ENCODE results near the gene EXOSC2.

Gene EXOSC2, protein sequence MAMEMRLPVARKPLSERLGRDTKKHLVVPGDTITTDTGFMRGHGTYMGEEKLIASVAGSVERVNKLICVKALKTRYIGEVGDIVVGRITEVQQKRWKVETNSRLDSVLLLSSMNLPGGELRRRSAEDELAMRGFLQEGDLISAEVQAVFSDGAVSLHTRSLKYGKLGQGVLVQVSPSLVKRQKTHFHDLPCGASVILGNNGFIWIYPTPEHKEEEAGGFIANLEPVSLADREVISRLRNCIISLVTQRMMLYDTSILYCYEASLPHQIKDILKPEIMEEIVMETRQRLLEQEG
- total RNA-seq, result 67.7 to 154 (median 74.3) reads per million in 3 experiments

DNA sequence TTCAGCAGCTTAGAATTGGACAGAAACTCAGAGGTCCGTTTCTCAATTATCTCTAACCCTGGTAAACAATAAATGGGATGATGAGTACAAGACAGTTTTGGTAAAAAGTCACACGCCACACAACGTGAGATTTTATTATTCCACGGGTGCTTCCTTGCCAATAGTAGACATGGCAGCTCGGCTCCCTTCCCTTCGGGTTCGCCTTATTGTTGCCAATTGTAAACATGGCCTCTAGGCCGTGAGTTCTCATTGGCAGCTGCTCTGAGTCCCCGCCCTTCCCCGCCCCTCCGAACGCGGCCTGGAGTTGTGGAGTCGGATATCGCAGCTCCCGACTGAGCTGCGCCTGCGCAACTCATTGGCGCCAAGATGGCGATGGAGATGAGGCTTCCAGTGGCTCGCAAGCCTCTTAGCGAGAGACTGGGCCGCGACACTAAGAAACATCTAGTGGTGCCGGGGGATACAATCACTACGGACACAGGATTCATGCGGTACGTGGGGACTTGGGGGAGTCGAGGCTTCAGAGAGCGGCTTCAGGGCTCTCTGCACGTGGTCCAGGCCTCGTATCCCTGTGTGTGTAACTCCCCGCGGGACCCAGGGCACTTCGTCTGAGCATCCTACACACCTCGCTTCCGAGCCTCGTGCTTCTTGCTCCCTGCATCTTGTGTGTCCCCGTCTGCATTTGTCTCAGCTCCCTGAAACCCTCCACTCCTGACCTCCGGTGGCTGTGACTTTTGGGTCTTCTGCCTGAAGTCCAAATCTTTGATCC is at the start of gene EXOSC2:
EXOSC2 (plus strand) TSS at position 355 of the 766 bp plus-strand sequence; CDS start at position 367, 12 bp downstream.
- peak; percentile 91 for DNase-seq

DNA sequence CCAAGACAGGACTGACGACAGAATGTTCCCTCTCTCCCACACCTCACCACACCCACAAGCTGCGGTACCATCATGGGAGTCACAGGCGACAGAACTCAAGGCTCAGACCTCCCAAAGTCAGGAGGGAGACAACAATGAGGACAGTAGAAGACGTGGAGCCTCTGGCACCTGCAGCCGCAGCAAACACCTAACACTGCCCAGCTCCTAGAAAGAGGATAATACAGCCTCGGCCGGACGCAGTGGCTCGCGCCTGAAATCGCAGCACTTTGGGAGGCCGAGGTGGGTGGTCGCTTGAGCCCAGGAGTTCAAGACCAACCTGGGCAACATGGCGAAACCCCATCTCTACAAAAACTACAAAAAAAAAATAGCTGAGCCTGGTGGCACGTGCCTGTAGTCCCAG is 42.4 kb upstream of the EXOSC2 start:
- DNase-seq, result no peak

DNA sequence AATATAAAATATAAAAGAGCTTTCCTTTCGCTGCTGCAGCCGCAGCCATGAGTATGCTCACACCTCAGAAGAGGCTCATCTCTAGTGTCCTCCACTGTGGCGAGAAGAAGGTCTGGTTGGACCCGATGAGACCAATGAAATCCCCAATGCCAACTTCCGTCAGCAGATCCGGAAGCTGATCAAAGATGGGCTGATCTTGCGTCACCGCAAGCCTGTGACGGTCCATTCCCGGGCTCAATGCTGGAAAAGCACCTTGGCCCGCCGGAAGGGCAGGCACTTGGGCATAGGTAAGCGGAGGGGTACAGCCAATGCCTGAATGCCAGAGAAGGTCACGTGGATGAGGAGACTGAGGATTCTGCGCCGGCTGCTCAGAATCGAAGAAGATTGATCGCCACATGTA is 41.8 kb upstream of the EXOSC2 start:
- DNase-seq, result no peak

DNA sequence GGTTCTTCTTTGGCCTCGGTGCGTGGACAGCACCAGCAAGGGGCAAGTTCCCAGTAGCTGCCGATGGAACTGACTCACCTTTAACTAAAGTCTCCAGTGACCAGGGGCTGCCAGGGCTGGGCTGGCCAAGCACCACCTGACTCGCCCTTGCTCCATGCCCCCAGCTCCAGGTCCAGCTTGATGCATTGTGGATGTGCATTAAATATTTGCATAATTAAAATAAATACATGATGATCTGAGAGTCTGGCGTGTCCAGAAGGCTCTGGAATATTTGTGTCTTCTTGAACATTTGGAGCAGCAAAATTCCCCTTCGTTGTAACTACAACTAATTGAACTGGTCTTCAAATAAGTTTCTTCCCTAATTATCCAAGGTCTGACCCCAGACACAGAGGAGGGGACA is 38.7 kb upstream of the EXOSC2 start:
- DNase-seq, result no peak

DNA sequence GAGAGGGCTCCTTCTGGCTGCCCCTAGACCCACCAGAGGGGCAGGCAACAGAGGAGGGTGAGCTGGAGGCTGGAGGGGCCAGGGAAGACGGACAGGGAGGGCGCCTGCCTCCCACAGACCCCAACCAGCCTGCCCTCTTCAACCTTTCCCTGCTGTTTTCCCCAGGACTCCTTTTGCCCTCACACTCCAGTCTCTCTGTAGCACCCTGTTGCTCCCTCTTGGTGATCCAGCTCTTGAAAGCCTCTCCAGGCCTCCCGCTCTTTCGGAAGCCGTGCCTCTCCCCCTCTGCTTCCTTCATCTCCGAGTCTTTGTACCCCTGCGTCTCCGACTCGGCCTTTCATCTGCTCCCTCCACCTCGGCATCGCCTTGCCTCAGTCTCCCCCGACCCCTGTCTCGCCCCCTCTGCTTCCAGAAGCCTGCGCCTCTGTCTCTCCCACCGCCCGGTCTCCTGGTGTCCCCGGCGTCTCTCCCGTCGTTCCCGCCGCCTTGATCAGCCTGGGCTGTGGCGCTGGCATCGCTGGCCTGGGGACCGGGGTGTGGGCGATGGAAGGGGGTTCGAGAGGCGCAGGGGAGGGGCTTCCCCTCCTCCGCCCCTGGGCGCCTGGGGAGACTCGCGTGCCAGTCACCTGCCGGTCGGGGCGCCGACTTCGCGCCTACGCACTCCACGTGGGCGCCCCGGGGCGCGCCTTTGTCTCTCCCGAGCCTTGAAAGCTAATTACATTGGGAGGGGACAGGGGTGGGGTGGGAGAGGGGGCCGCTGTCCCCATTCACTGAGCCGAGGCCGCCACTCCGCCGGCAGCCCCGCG is 34.5 kb upstream of the EXOSC2 start:
- DNase-seq, result no peak

DNA sequence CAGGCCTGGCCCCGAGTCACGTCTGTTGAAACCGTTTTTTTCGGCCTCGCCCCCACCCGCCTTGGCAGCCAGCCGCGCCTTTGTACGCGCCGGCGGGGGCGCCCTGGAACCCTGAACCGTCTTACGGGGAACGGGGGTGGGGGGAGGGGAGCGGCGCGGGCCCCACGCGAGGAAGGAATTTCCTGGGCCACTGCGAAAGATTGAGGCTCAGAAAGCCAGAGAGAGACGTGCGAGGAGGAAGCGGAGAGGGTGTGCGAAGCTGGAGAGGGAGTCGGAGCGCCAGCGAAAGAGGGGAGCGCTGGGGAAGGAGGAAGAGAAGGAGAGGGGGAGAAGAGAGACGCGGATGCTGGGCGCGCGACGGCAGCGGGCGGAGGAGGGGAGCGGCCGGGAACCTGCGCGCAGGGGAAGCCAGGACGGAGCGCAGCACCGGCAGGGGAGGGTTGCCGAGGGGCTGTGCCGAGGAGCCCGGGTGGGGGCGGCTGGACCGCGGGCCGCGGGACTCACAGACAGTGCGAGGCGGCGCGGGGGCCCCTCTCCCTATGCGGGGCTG is 33.8 kb upstream of the EXOSC2 start:
- DNase-seq, result no peak

DNA sequence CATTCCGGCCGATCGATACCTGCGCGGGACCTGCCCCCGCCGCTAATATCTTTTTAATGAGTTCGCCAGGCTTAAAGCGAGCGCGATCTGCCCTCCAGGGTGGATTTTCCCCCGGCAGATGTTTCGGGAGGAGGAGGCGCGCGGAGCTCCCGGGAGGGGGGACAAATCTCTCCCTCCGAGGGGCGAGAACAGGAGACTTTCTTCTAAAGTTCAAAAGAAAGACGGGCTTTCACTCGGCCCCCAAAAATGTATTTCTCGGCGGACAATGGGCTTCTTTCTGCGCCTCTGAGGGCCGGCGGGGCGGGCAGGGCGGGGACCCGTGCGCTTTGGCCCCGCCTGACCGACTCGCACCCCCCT is 33.3 kb upstream of the EXOSC2 start:
- DNase-seq, result no peak

DNA sequence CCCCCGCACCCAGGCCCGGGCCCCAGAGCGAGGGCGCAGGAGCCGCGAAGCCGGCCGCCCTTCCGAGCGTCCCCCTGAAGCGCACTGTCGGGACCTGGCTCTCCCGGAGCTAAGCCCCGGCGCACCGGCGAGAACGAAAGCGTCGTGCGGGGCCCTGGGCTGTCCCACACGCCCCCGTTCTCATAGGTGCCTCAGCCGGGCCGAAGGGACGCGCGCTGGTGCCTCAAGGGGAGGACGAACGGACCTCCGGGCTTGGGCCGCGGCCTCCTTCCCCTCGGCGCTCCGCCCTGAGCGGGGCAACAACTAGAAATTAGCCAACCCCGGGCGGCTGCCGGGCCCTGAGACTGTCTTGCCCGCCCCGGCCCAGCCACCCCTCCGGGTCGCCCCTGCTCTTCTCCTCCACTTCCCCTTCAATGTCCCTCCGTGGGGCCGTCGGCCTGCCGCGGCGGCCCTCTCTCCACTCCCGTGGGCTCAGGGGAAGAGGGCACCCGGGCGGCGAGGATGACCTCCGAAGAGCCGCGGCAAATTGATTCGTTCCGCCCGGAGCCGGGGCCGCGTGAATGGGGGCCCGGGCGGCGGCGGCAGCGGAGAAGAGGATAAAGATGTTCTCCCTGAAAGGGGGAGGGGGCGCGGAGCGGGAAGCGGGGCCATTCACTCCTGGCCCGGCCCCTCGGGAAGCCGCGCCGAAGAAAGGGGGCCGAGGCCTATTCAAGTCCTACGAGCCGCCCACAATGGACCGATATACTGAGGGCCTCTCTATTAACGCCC is 32.7 kb upstream of the EXOSC2 start:
- DNase-seq, result no peak

DNA sequence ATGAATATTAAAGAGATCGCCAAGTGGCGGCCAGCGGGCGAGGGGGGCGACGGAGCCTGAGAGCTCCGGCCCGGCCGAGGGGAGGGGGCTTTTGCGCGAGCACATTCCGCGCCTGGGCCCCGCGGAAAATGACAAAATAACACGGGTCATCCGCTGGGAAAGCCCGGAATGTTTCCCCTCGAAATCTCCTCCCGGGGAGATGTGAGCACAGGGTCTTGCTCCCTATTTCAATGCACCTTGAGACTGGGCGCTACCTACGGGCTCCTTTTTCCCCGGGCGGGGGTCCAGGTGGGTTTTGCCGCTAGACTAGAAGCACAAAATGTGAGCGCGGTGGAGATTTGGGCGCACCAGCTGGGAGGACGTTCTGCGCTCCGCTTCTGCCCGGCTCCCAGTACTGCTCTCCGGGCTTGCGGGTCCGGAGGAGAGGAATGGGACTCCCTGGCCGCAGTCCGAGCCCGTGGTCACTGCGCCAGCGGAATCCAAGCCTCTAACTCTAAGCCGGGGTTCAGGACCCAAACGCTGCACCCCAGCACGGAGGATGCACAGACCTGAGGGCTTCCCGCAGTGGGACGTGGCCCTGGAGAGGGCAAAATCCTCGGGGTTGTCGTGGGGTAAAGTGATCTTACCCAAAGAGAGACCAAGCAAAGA is 32.0 kb upstream of the EXOSC2 start:
- DNase-seq, result no peak

DNA sequence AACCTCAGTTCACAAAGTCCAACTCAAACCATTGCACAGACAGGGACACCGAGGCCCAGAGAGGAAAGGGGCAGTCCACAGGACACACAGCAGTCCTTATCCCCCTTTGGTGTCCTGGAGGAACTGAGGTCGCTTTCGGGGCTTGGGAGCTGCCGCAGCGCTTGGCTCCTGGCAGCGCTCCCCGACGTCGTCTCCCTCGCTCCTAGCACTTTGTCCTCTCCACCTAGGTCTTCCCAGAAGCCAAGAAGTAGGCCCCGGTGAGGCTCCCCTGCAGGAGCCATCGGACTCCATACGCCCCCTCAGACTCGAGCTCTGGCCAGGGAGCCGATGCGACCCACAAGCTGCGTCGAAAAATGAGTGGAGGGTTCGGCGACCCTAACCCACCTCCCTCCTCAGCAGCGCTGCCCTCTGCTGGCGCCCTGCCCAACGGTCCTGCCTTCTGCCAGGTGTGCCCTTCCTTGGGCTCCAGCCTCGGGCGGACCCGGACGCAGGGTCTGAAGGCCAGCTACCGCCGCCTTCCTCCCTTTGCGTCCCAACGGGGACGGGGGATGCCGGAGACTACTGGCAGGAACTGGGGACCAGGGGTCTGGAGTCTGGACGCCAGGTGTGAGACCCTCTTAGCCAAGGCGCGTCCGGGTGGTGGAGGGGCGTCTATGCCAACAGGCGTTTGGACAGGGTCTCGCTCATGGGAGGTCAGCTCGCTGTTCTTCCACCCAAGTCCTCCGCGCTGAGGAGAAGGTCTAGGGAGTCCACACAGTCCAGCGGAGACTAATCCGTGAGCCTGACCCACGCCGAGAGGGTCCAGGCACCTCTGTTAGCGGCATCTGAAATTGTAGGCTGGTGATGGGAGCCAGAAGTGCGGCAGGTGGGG is 31.2 kb upstream of the EXOSC2 start:
- no peak for DNase-seq

DNA sequence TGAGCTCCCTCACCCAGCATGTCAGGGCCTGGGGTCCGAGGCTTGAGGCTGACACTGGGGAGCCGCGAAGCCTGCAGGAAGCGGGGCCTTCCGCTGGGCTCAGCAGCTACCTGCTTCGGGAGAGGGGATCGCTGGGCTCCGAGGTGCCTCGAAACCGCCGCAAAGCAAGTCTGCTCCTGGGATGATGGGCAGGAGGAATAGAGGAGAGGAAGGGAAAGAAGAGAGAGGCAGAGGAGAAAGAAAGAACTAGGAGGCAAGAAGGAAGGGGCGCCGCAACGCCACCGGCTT is 30.7 kb upstream of the EXOSC2 start:
- no peak for DNase-seq

DNA sequence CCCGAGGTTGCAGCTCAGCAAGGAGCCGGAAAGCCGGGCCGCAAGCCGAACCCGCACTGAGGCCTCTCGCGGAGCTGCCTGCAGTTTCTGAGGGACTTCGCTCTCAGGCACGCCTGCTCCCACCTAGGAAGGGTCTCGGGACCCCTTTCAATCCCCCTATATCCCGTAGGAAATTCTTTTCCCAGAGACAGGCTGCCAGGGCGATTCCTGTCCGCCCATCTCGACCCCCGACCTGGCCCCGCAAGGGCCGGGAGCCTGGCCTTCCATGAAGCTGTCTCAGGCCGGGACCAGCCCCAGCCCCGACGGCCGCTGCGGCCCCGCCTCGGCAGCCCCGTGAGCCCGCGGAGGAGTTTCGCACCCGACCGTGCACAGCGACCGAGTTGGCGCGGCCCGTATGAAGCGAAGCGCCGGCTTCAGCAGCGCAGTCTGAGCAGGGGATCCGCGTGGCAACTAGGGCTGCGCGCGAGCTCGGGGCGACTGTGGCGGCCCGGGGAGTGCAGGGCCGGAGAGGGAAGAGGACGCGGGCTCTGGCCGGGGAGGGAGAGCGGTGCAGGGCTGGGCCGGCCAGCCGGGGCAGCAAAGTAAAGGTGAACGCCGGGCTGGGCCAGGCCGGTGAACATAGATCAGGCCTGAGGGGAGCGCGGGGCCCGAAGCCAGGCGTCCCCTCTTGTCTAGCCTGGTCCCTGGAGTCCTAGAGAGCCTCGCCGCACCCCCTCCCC is 30.2 kb upstream of the EXOSC2 start:
- no peak for DNase-seq

DNA sequence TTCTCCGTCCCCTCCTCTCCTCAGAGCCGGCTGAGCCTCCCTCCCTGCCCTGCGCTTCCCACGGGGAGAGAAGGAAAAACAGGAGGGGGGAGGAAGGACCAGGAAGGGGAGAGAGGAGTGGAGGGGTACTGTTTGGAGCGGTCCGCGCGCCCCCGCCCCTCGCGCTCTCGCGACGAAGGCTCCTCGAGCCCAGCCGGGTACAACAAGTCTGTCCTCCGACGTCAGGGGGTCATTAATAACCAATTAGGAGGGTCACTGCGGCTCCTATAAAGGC is 29.7 kb upstream of the EXOSC2 start:
- DNase-seq, result no peak

DNA sequence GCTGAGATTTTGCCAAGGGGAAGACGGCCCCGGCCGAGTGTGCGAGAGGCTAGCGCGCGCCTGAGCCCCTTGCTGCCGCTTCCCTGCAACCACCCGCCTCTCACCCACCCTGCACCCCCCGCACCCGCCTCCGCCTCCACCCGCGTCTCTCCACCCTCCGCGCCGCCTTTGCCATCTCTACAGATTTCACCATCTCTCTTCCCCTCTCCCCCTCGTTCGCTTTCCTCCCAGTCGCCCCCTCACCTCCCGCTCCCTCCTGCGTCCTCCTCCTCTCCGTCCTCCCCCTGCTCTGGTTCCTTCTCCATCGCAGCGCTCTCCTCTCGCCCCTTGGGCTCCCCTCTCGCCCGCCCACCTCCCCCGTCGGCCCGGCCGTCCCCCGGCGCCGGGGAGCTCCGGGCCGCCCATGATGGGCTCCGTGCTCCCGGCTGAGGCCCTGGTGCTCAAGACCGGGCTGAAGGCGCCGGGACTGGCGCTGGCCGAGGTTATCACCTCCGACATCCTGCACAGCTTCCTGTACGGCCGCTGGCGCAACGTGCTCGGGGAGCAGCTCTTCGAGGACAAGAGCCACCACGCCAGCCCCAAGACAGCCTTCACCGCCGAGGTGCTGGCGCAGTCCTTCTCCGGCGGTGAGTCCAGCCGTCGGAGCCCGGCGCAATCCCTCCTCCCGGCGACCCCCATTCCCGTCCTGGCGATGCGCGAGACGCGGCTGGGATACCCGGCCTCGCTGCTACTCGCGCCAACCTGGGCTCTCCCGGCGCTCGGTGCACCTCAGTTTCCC is 29.1 kb upstream of the EXOSC2 start, which contains the start of gene PRDM12:
PRDM12 (plus strand) TSS at position 344 of the 778 bp plus-strand sequence; CDS start at position 404, 60 bp downstream.
- DNase-seq, result no peak

DNA sequence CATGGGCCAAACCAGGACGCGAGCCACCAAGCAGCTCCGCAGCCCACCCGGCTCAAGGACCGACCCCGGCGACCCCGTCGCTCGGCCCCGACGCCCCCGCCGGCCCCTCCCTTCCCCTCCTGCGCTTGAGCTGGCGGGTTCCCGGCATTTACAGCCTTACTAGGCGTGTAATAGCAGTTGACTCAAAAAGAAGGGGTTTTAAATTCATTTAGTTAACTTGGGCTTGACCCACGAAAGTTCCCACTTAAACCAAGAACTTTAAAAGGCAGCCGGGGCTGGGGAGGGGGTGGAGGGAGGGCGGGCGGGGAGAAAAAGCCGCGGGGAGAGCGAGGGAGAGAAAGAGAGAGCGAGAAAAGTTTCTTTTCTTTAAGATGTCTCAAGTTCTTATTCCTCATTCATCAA is 28.6 kb upstream of the EXOSC2 start:
- no peak for DNase-seq

DNA sequence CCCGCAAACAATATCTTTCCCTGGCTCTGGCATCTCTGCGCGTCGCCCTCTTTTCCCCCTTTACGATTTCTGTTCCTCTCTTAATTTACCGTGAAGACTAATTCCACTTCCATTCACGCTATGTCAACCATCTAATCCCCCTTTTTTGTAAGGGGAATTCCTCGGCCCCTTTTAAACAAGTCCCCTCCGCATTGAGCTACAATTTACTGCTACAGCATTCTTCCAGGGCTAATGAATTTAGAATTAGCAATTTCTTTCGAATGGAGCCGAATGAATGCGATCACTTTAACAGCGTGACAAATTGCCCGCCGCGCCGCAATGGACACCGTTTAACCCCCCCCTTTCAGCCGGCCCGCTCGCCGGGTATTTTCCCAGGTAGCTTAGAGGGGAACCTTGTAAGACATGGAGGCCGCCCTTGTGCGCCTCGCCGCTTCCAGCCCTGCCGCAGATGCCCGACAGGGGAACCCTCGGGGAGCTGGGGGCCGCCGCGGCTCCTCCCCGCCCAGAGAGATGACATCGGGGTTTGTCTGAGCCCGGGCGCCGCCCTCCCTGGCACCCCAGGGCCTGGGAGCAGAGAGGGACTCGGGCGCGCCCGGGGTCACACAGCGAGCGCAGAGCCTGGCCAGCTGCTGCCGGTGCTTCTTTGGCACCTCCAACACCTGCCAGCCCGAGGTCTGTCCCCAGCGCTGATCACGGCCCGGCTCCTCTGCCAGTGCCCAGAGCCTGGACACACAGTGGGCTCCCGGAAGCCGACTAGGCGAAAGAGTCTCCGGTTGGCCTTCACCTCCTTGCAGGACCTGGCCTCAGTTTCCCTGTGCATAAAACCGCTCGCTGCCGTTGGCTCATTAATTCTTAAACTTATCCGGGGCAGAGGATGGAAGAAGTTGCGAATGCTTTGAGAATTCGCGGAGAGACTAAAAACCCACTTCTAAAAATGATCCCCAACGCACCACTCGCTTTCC is 27.9 kb upstream of the EXOSC2 start:
- DNase-seq, result no peak

DNA sequence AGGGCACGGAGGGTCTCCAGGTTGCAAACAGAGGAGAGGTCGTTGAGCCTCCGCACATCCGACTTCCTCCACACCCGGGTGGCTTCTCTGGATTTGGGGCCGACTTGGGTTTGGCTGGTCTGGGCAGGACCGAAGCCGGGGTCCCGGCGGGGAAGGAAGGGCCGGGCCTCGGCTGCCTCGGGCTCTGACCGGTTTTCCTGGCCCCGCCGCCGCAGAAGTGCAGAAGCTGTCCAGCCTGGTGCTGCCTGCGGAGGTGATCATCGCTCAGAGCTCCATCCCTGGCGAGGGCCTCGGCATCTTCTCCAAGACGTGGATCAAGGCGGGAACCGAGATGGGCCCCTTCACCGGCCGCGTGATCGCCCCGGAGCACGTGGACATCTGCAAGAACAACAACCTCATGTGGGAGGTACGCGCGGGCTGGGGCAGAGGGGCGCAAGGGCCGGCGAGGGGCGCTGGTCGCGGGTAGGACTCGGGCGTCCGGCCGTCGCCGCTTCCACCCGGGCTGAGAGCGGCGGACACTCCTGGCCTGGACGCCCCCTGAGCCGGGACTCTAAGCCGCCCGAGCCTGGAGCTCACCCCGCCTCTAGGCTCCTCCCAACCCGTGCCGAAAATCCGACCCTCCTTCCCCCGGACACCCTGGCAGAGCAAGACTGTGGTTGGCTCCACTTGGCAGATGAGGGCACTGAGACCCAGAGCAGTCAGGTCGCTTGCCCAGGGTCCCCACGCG is 27.0 kb upstream of the EXOSC2 start:
- no peak for DNase-seq

DNA sequence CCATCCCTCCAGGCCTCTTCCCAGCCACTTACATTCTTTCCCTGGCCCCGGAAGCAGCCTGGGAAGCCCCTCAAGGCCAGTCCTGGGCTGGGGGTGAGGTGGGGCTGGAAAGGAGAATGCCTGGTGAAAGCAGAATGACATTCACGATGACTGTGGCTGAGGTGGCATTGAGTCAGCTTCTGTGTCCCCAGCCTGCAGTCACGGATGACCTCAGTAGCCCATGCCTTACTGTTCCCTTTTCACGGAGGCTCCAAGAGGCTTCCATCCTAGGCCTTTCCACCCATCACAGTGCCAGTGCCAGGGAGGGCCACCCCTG is 26.5 kb upstream of the EXOSC2 start:
- no peak for DNase-seq

Measured in central memory CD4-positive, alpha-beta T cell (primary cell).